Measurements from ENCODE around the gene WWOX.

WWOX gene

DNA sequence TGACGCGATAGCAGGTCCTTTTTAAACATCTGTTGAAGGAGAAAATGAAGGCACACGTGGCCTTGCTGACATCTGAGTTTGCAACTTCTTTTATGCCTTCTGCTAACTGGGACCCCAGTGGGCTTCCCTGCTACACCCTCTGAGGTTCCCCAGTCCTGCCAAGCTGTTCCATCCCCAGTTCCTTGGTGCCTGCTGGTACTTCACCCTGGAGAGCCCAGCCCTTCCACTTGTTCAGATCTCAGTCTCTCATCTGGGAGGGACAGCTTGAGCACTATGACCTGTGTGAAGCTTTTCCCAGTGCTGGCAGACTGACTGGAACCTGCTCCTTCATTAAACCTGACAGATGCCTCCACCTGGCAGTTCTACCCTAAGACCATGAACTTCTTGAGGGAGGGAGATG, 95.5 kb downstream of the WWOX start:
- no peak for DNase-seq (ENCODE audit: low read depth in 2 of 2)

- DNase-seq (ENCODE audit: low read depth in 2 of 2): no peak
These were observed 96.3 kb downstream of the WWOX start for GRCh38 chr16:78195797-78196196.

- DNase-seq (ENCODE audit: low read depth in 2 of 2): no peak
These were observed 97.0 kb downstream of the WWOX start for GRCh38 chr16:78196502-78196901.

DNA sequence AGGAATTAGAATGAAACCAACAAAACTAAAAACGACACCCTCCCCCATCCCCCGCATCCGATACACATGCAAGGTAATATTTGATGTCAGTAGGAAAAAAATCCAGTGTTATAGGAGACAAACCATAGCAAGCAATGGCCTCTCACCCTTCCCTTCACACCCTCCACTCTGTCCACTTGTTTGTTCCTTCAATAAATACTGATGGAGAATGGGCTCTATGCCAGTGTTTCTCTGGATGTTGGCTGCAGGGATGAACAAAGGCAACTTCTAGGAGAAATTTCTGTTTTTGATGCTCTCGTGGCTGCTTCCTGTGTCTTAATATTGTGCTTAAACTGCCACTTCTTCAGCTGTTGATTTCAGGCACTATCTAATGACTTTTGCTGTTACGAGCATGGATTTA, 98.8 kb downstream of the WWOX start:
- no peak for DNase-seq (ENCODE audit: low read depth in 2 of 2)

DNA sequence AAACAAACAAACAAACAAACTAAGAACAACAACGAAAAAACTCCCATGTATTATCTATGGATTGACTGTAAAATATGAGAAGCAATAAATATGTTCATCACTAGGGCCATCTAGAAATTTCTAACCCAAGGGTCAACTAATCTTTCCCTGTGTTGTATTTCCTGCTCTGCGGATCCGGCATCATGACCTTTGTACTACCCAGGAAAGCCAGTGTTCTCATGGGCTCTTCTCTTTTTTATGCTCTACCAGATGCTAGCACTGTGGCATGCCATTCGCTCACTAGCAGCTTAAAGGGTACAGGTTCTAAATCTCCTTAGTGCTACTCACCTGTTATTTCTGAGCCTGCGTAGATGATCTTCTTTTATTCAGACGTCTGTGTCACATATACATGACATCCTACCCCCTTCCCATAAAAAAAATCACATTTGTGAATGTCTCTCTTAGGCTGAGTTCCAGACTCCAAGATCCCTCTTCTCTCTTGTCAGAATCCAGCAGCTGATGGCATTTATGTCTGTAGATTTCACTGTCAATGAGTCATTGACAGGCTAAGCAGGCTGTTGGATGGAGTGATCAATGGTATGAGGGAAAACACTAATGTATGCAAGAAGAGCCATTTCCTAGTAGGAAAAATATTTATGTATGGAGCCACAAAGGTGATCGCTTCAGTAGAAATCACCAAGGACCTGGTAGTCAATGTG, 100.0 kb downstream of the WWOX start:
- no peak for DNase-seq (ENCODE audit: low read depth in 2 of 2)

DNA sequence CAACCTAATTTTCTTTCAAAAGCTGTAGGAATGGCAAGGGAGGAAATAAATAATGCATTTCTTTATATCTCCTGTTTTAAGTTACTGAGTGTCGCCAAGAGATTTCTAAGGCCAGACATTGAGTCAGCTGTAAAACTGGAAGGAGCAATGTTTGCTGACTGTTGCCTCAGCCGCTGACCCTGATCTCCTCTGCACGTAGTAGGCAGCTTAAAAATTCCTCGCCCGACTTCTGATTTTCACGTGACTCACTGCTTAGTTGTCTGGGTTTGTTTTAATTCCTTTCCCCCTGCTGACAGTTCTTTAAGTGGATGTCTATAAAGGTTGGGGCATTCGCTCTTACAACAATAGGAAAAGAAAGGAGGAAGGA, 100.6 kb downstream of the WWOX start:
- no peak for DNase-seq (ENCODE audit: low read depth in 2 of 2)

GRCh38 chr16:78200623-78201096, 101.2 kb downstream of the WWOX start:
- no peak for DNase-seq (ENCODE audit: low read depth in 2 of 2)

DNA sequence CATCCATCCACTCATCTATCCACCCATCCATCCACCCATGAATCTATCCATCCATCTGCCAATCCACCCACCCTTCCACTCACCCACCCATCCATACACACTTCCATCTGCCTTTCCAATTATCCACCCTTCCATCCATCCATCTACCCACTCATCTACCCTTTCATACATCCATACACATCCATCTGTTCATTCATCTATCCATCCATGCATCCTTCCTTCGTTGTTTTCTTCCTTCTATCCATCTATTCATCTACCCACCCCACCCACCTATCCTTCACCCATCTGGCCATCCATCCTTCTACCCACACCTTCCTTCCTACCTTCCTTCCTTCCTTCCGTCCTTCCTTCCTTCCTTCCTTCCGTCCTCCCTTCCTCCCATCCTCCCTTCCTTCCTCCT, 106.1 kb downstream of the WWOX start:
- DNase-seq (ENCODE audit: low read depth in 2 of 2): no peak

GRCh38 chr16:78206623-78207223, 107.3 kb downstream of the WWOX start:
- DNase-seq (ENCODE audit: low read depth in 2 of 2): no peak

DNA sequence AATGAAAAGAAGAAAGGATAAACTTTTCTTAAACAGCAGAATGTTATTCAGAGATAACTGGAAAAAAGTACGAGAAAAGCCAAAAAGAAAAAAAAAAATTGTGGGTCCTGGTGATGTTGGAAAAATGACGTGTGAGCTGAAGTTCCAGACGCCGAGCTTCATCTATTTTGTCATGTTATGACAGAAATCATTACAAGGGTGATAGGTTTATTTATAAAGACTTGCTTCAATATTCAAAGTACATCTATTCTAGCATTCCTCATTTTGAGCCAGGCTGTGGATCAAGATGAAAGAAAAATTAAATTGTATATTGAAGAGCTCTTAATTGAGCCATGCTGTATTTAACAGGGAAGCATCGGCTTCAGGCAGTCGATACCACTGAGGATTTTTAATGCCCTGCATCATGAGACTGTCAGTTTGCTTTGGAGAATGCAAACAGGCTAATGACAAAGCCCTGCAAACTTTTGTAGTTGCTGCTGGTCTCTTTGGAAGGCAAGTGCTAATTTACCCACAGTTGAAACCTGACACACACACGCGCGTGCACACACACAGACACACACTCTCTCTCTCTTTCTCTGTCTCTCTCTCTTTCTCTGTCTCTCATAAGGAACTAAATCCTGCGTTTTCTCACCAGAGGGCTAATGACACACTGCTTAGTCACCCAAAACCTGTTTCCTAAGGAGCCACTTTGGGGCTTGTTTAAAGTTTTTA, 110.7 kb downstream of the WWOX start:
- DNase-seq (ENCODE audit: low read depth in 2 of 2): no peak

GRCh38 chr16:78211020-78211599, 111.7 kb downstream of the WWOX start:
- no peak for DNase-seq (ENCODE audit: low read depth in 2 of 2)

GRCh38 chr16:78211946-78212345, 112.5 kb downstream of the WWOX start:
- no peak for DNase-seq (ENCODE audit: low read depth in 2 of 2)

GRCh38 chr16:78212674-78213073, 113.2 kb downstream of the WWOX start:
- no peak for DNase-seq (ENCODE audit: low read depth in 2 of 2)

DNA sequence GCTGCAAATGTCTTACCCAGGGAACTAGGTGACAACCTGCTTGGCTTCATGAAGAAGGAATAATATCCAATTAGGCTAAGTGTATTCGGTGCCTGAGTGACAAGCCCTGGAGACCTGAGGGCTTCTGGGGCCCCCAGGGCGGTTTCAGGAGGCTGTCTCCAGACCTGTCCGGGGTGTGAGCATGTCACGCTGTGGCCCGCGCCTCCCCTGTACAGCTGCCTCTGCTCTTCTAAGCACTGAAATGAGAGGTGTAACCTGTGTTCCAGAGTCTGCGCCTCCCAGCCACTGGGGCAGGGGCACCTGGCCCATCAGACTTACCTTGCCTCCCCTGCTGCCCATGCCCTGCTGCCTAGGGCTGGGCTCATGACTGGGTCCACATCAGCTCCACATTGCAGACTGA, 114.3 kb downstream of the WWOX start:
- no peak for DNase-seq (ENCODE audit: low read depth in 2 of 2)

DNA sequence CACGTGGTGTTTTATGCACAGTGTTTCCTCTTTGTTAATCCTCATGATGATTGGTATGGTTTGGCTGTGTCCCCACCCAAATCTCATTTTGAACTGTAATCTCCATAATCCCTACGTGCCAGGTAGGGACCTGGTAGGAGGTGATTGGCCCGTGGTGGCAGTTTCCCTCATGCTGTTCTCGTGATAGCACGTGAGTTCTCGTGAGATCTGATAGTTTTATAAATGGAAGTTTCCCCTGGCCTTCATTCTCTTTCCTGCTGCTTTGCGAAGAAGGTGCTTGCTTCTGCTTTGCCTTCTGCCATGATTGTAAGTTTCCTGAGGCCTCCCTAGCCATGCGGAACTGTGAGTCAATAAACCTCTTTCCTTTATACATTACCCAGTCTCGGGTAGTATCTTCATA, 115.8 kb downstream of the WWOX start:
- no peak for DNase-seq (ENCODE audit: low read depth in 2 of 2)

GRCh38 chr16:78216166-78216745, 116.8 kb downstream of the WWOX start:
- no peak for DNase-seq (ENCODE audit: low read depth in 2 of 2)

- no peak for DNase-seq (ENCODE audit: low read depth in 2 of 2)
These were observed 117.8 kb downstream of the WWOX start for GRCh38 chr16:78217276-78217675.

- DNase-seq (ENCODE audit: low read depth in 2 of 2): no peak
These were observed 118.8 kb downstream of the WWOX start for GRCh38 chr16:78218279-78218678.

GRCh38 chr16:78218856-78219651, 119.6 kb downstream of the WWOX start:
- no peak for DNase-seq (ENCODE audit: low read depth in 2 of 2)

GRCh38 chr16:78220571-78220970, 121.1 kb downstream of the WWOX start:
- DNase-seq (ENCODE audit: low read depth in 2 of 2): no peak

- no peak for DNase-seq (ENCODE audit: low read depth in 2 of 2)
These were observed 122.4 kb downstream of the WWOX start for GRCh38 chr16:78221892-78222291.

- no peak for DNase-seq (ENCODE audit: low read depth in 2 of 2)
These were observed 124.9 kb downstream of the WWOX start for GRCh38 chr16:78224342-78224741.

Data from activated CD8-positive, alpha-beta memory T cell treated with anti-CD3 and anti-CD28 coated beads for 4 hours (primary cell).